BLaER1 treated with 17β-estradiol and CSF1 and Interleukin-3, amounts not matched to agents 10 nM and 100 nM (cell line): ENCODE results near the gene FFAR1.

ENCODE experiments used
- H3K27ac ChIP-seq, 11 experiments: shearing (Covaris generic); formaldehyde crosslinking; 2 replicates each; pipeline ENCODE4 v1.8.1; 2022
- H3K27me3 ChIP-seq, 11 experiments: shearing (Covaris generic); formaldehyde crosslinking; 2 replicates each; pipeline ENCODE4 v1.8.1; 2022
- H3K36me3 ChIP-seq, 11 experiments: shearing (Covaris generic); formaldehyde crosslinking; 2 replicates each; pipeline ENCODE4 v1.8.1; 2022
- H3K4me1 ChIP-seq, 10 experiments: shearing (Covaris generic); formaldehyde crosslinking; 2 replicates each; pipeline ENCODE4 v1.8.1; 2022
- H3K4me2 ChIP-seq, 11 experiments: shearing (Covaris generic); formaldehyde crosslinking; 2 replicates each; pipeline ENCODE4 v1.8.1; 2022
- H3K4me3 ChIP-seq, 10 experiments: shearing (Covaris generic); formaldehyde crosslinking; 2 replicates each; pipeline ENCODE4 v1.8.1; 2022
- H3K9ac ChIP-seq, 11 experiments: shearing (Covaris generic); formaldehyde crosslinking; 2 replicates each; pipeline ENCODE4 v1.8.1; 2022
- H3K9me3 ChIP-seq, 11 experiments: shearing (Covaris generic); formaldehyde crosslinking; replicated peaks in 1 of 11; 2 replicates each; pipeline ENCODE4 v1.8.1; 2022
- H4K20me1 ChIP-seq, 11 experiments: shearing (Covaris generic); formaldehyde crosslinking; 2 replicates each; pipeline ENCODE4 v1.8.1; 2022
- Cebpa-rat ChIP-seq, 11 experiments: shearing (Covaris generic); IDR thresholded peaks; 2 replicates each; pipeline ENCODE4 v1.8.1; 2022

The FFAR1 gene

GRCh38 chr19:35341006-35341405, 6.7 kb upstream of the FFAR1 start:
- Histone ChIP-seq H4K20me1 (peaks cover 0 to 29% (median 0%) of the 10 kb centered on the region in 11 experiments; a peak in 5 of 22 replicates), H3K27ac (peak overlapping the region; percentile 5 to 64 (median 32); a peak in 17 of 22 replicates), H3K4me3 (no peak overlapping the region; a peak in 1 of 20 replicates), H3K4me1 (peaks cover 80 to 99% (median 95%) of the 10 kb centered on the region in 10 experiments), H3K27me3 (no peaks in the 10 kb centered on the region), H3K4me2 (peak overlapping the region; percentile 28 to 84 (median 74)), H3K9me3 (no peaks in the 10 kb centered on the region), H3K36me3 (peaks cover 6 to 100% (median 86%) of the 10 kb centered on the region in 11 experiments; a peak in 20 of 22 replicates), H3K9ac (peak overlapping the region in 2 of 11 experiments; percentile 41 to 44; a peak in 3 of 22 replicates)
- TF ChIP-seq Cebpa-rat (IDR thresholded peaks at IDR 0.05): no peak

- H3K27ac ChIP-seq: peak overlapping the region; percentile 5 to 64 (median 39); a peak in 16 of 22 replicates
- peak overlapping the region; percentile 28 to 84 (median 74) for H3K4me2 ChIP-seq
- H3K4me1 ChIP-seq: peaks cover 87 to 99% (median 95%) of the 10 kb centered on the region in 10 experiments
- no peak for TF ChIP-seq Cebpa-rat (IDR thresholded peaks at IDR 0.05)
- H3K27me3 ChIP-seq: no peaks in the 10 kb centered on the region
- no peak overlapping the region for H3K4me3 ChIP-seq
- peaks cover 0 to 23% (median 0%) of the 10 kb centered on the region in 11 experiments; a peak in 3 of 22 replicates for H4K20me1 ChIP-seq
- H3K36me3 ChIP-seq: peaks cover under 1 to 97% (median 83%) of the 10 kb centered on the region in 11 experiments; a peak in 20 of 22 replicates
- H3K9ac ChIP-seq: peak overlapping the region in 2 of 11 experiments; percentile 41 to 44; a peak in 5 of 22 replicates
- H3K9me3 ChIP-seq: no peaks in the 10 kb centered on the region
Observed at GRCh38 chr19:35341565-35342225, 6.0 kb upstream of the FFAR1 start.

GRCh38 chr19:35342430-35342829, 5.3 kb upstream of the FFAR1 start:
- peak overlapping the region; percentile 15 to 84 (median 74); a peak in 21 of 22 replicates for H3K4me2 ChIP-seq
- peak overlapping the region in 10 of 11 experiments; percentile 14 to 58 (median 35); a peak in 12 of 22 replicates for H3K27ac ChIP-seq
- no peaks in the 10 kb centered on the region for H3K9me3 ChIP-seq
- no peaks in the 10 kb centered on the region for H3K27me3 ChIP-seq
- H3K4me1 ChIP-seq: peaks cover 89 to 99% (median 95%) of the 10 kb centered on the region in 10 experiments
- H3K36me3 ChIP-seq: peaks cover 0 to 89% (median 76%) of the 10 kb centered on the region in 11 experiments; a peak in 19 of 22 replicates
- no peak overlapping the region for H3K4me3 ChIP-seq
- H4K20me1 ChIP-seq: peaks cover 0 to 18% (median 0%) of the 10 kb centered on the region in 11 experiments; a peak in 3 of 22 replicates
- TF ChIP-seq Cebpa-rat (IDR thresholded peaks at IDR 0.05): no peak
- H3K9ac ChIP-seq: peak overlapping the region in 1 of 11 experiments; percentile 38; a peak in 3 of 22 replicates

GRCh38 chr19:35344511-35345031, 3.1 kb upstream of the FFAR1 start:
- H3K4me1 ChIP-seq: peaks cover 96 to 100% (median 98%) of the 10 kb centered on the region in 10 experiments
- no peak overlapping the region for H3K4me3 ChIP-seq
- peak overlapping the region in 3 of 11 experiments; percentile 11 to 76 (median 21); a peak in 3 of 22 replicates for H3K9ac ChIP-seq
- H3K27me3 ChIP-seq: no peaks in the 10 kb centered on the region
- no peaks in the 10 kb centered on the region for H3K9me3 ChIP-seq
- no peak for TF ChIP-seq Cebpa-rat (IDR thresholded peaks at IDR 0.05)
- peak overlapping the region; percentile 80 to 98 (median 92) for H3K4me2 ChIP-seq
- H3K36me3 ChIP-seq: peaks cover 0 to 68% (median 56%) of the 10 kb centered on the region in 11 experiments; a peak in 19 of 22 replicates
- peak overlapping the region in 2 of 11 experiments; percentile 10 to 32; a peak in 1 of 22 replicates for H3K27ac ChIP-seq
- H4K20me1 ChIP-seq: peaks cover 0 to 9% (median 0%) of the 10 kb centered on the region in 11 experiments; a peak in 2 of 22 replicates

GRCh38 chr19:35345671-35346111, 2.0 kb upstream of the FFAR1 start:
- peaks cover 96 to 100% (median 98%) of the 10 kb centered on the region in 10 experiments for H3K4me1 ChIP-seq
- peaks cover 0 to 9% (median 0%) of the 10 kb centered on the region in 11 experiments; a peak in 2 of 22 replicates for H4K20me1 ChIP-seq
- H3K9me3 ChIP-seq: no peaks in the 10 kb centered on the region
- peak overlapping the region; percentile 63 to 88 (median 79); a peak in 18 of 22 replicates for H3K9ac ChIP-seq
- TF ChIP-seq Cebpa-rat (IDR thresholded peaks at IDR 0.05): no peak
- H3K4me3 ChIP-seq: peak overlapping the region in 2 of 10 experiments; percentile 3 to 21; a peak in 3 of 20 replicates
- H3K27ac ChIP-seq: peak overlapping the region; percentile 81 to 97 (median 91)
- H3K4me2 ChIP-seq: peak overlapping the region; percentile 80 to 98 (median 92)
- peaks cover 0 to 58% (median 51%) of the 10 kb centered on the region in 11 experiments; a peak in 19 of 22 replicates for H3K36me3 ChIP-seq
- no peaks in the 10 kb centered on the region for H3K27me3 ChIP-seq

- peak overlapping the region in 6 of 10 experiments; percentile 11 to 35 (median 20); a peak in 10 of 20 replicates for H3K4me3 ChIP-seq
- peaks cover 0 to 51% (median 43%) of the 10 kb centered on the region in 11 experiments; a peak in 19 of 22 replicates for H3K36me3 ChIP-seq
- peaks cover 96 to 100% (median 98%) of the 10 kb centered on the region in 10 experiments for H3K4me1 ChIP-seq
- H3K27me3 ChIP-seq: no peaks in the 10 kb centered on the region
- H3K4me2 ChIP-seq: peak overlapping the region; percentile 80 to 98 (median 92)
- H3K9ac ChIP-seq: peak overlapping the region; percentile 63 to 88 (median 79)
- H4K20me1 ChIP-seq: peaks cover 0 to 9% (median 0%) of the 10 kb centered on the region in 11 experiments; a peak in 2 of 22 replicates
- TF ChIP-seq Cebpa-rat (IDR thresholded peaks at IDR 0.05): no peak
- peak overlapping the region; percentile 81 to 97 (median 91) for H3K27ac ChIP-seq
- H3K9me3 ChIP-seq: no peaks in the 10 kb centered on the region
Observed at GRCh38 chr19:35346193-35347052, 1.3 kb upstream of the FFAR1 start.

GRCh38 chr19:35347930-35348298, 212 bp downstream of the FFAR1 start:
- peaks cover 95 to 100% (median 99%) of the 10 kb centered on the region in 10 experiments for H3K4me1 ChIP-seq
- peak overlapping the region in 4 of 10 experiments; percentile 2 to 42 (median 22); a peak in 5 of 20 replicates for H3K4me3 ChIP-seq
- H3K27ac ChIP-seq: peak overlapping the region; percentile 81 to 97 (median 91)
- H3K9ac ChIP-seq: peak overlapping the region; percentile 63 to 88 (median 79)
- H3K9me3 ChIP-seq: no peaks in the 10 kb centered on the region
- TF ChIP-seq Cebpa-rat (IDR thresholded peaks at IDR 0.05): peak in 2 of 11 experiments; percentile 8 to 33; a peak in 2 of 22 replicates
- H4K20me1 ChIP-seq: peaks cover 0 to 5% (median 0%) of the 10 kb centered on the region in 11 experiments; a peak in 1 of 22 replicates
- no peaks in the 10 kb centered on the region for H3K27me3 ChIP-seq
- H3K4me2 ChIP-seq: peak overlapping the region; percentile 80 to 98 (median 92)
- H3K36me3 ChIP-seq: peaks cover 0 to 36% (median 30%) of the 10 kb centered on the region in 11 experiments; a peak in 18 of 22 replicates
